Measurements from ENCODE around the gene BNC2.

BNC2 gene

GRCh38 chr9:16514131-16514530 lies 356.3 kb downstream of the BNC2 start:
- no peak for DNase-seq (ENCODE audit: low spot score)
- in situ Hi-C loops (cut with MboI; ENCODE audit: low sequenced_read_pairs, unreplicated experiment): no loop called here
- TF ChIP-seq CTCF (IDR thresholded peaks at IDR 0.05; ENCODE audit: borderline replicate concordance, control extremely low read depth, extremely low read depth, insufficient read depth, missing control alignments): no peak

GRCh38 chr9:16512281-16512680 lies 358.2 kb downstream of the BNC2 start:
- in situ Hi-C loops (cut with MboI; ENCODE audit: low sequenced_read_pairs, unreplicated experiment): no loop called here
- no peak for DNase-seq (ENCODE audit: low spot score)
- TF ChIP-seq CTCF (IDR thresholded peaks at IDR 0.05; ENCODE audit: borderline replicate concordance, control extremely low read depth, extremely low read depth, insufficient read depth, missing control alignments): no peak

GRCh38 chr9:16510482-16510881 lies 360.0 kb downstream of the BNC2 start:
- TF ChIP-seq CTCF (IDR thresholded peaks at IDR 0.05; ENCODE audit: borderline replicate concordance, control extremely low read depth, extremely low read depth, insufficient read depth, missing control alignments): no peak
- in situ Hi-C loops (cut with MboI; ENCODE audit: low sequenced_read_pairs, unreplicated experiment): no loop called here
- no peak for DNase-seq (ENCODE audit: low spot score)

- no peak for TF ChIP-seq CTCF (IDR thresholded peaks at IDR 0.05; ENCODE audit: borderline replicate concordance, control extremely low read depth, extremely low read depth, insufficient read depth, missing control alignments)
- in situ Hi-C loops (cut with MboI; ENCODE audit: low sequenced_read_pairs, unreplicated experiment): no loop called here
- no peak for DNase-seq (ENCODE audit: low spot score)
These were observed 360.5 kb downstream of the BNC2 start for GRCh38 chr9:16509997-16510396.

GRCh38 chr9:16505199-16505598 lies 365.3 kb downstream of the BNC2 start:
- in situ Hi-C loops (cut with MboI; ENCODE audit: low sequenced_read_pairs, unreplicated experiment): no loop called here
- no peak for TF ChIP-seq CTCF (IDR thresholded peaks at IDR 0.05; ENCODE audit: borderline replicate concordance, control extremely low read depth, extremely low read depth, insufficient read depth, missing control alignments)
- DNase-seq (ENCODE audit: low spot score): no peak

GRCh38 chr9:16501726-16502125 lies 368.7 kb downstream of the BNC2 start:
- no peak for TF ChIP-seq CTCF (IDR thresholded peaks at IDR 0.05; ENCODE audit: borderline replicate concordance, control extremely low read depth, extremely low read depth, insufficient read depth, missing control alignments)
- in situ Hi-C loops (cut with MboI; ENCODE audit: low sequenced_read_pairs, unreplicated experiment): no loop called here
- DNase-seq (ENCODE audit: low spot score): no peak

GRCh38 chr9:16501141-16501540 lies 369.3 kb downstream of the BNC2 start:
- DNase-seq (ENCODE audit: low spot score): no peak
- in situ Hi-C loops (cut with MboI; ENCODE audit: low sequenced_read_pairs, unreplicated experiment): no loop called here
- no peak for TF ChIP-seq CTCF (IDR thresholded peaks at IDR 0.05; ENCODE audit: borderline replicate concordance, control extremely low read depth, extremely low read depth, insufficient read depth, missing control alignments)

Measured in GM13976 (cell line).